OCI-LY7 (cell line): ENCODE results near the gene COL18A1. TPM values are rescaled to one million over a fixed set of nuclear protein-coding genes. Genes with fewer than 3 reads are reported as not detected.

ENCODE experiments used
- BruUV-seq: library from RNA; stranded (reverse); fragments of 400-500 nt; replicated peaks from 2 replicates; lab custom pipeline; 2021; lab: Mats Ljungman, UMichigan
- CTCF ChIA-PET: fragments of 300-600 bp; sonication (Branson Sonifier 250); formaldehyde crosslinking; loops from one replicate; lab custom pipeline; 2022; ENCODE audit warnings: antibody characterized with exemption; ENCODE audit not compliant: unreplicated experiment; lab: Charles Lee
- POLR2A ChIA-PET: fragments of 300-600 bp; sonication (Branson Sonifier 250); formaldehyde crosslinking; loops from one replicate; lab custom pipeline; 2022; ENCODE audit warnings: antibody characterized with exemption; lab: Charles Lee
- DNase-seq: peaks from one replicate; pipeline ENCODE4 v3.0.0-alpha.2; 2015; ENCODE audit warnings: low spot score
- H2AFZ ChIP-seq: fragments of 200-600 bp; sonication (generic), shearing (Covaris generic); 2 replicates; pipeline ENCODE4 v1.6.1; 2014; ENCODE audit warnings: mild to moderate bottlenecking, antibody characterized with exemption, low read length, moderate library complexity
- H3K27ac ChIP-seq: fragments of 200-600 bp; sonication (generic); 2 replicates; pipeline ENCODE4 v1.5.1; 2014; ENCODE audit warnings: mixed run types, low read depth, mild to moderate bottlenecking, moderate library complexity, low read length, inconsistent platforms; ENCODE audit not compliant: poor library complexity, severe bottlenecking
- H3K36me3 ChIP-seq: fragments of 200-600 bp; sonication (generic); 2 replicates; pipeline ENCODE4 v1.6.1; 2014; ENCODE audit warnings: mild to moderate bottlenecking, antibody characterized with exemption, low read length, moderate library complexity, mixed read lengths; ENCODE audit not compliant: insufficient read depth
- H3K4me1 ChIP-seq: fragments of 200-600 bp; sonication (generic); 2 replicates; pipeline ENCODE4 v1.5.1; 2014; ENCODE audit warnings: mild to moderate bottlenecking, low read length; ENCODE audit not compliant: insufficient read depth, poor library complexity, severe bottlenecking
- H3K4me2 ChIP-seq: fragments of 200-600 bp; sonication (generic); 2 replicates; pipeline ENCODE4 v1.6.1; 2014; ENCODE audit warnings: mild to moderate bottlenecking, low read length
- H3K4me3 ChIP-seq: fragments of 200-600 bp; sonication (generic); 2 replicates; pipeline ENCODE4 v1.5.1; 2014; ENCODE audit warnings: mild to moderate bottlenecking, low read depth, low read length; ENCODE audit not compliant: poor library complexity, severe bottlenecking
- H3K79me2 ChIP-seq: fragments of 200-600 bp; sonication (generic); 2 replicates; pipeline ENCODE4 v1.6.1; 2016; ENCODE audit warnings: low read depth, mild to moderate bottlenecking, low read length, moderate library complexity, mixed read lengths; ENCODE audit not compliant: insufficient read depth
- H3K9me2 ChIP-seq: fragments of 200-600 bp; sonication (generic); 2 replicates; pipeline ENCODE4 v1.6.1; 2016; ENCODE audit warnings: mild to moderate bottlenecking, low read length, mixed read lengths; ENCODE audit not compliant: insufficient read depth
- H3K9me3 ChIP-seq: fragments of 200-600 bp; sonication (generic); 2 replicates; pipeline ENCODE4 v1.6.1; 2014; ENCODE audit warnings: mild to moderate bottlenecking, mixed run types, low read length, mixed read lengths
- H4K20me1 ChIP-seq: fragments of 200-600 bp; sonication (generic); 2 replicates; pipeline ENCODE4 v1.6.1; 2014; ENCODE audit warnings: mild to moderate bottlenecking, antibody characterized with exemption, low read length, moderate library complexity, mixed read lengths; ENCODE audit not compliant: insufficient read depth
- EZH2phosphoT487 ChIP-seq: fragments of 200-600 bp; sonication (generic); IDR thresholded peaks from 2 replicates; pipeline ENCODE4 v1.6.1; 2018; ENCODE audit warnings: low read depth, borderline replicate concordance, mild to moderate bottlenecking, mixed run types, antibody characterized with exemption, low read length, moderate library complexity, mixed read lengths
- intact Hi-C: fragments of 100-400 bp; cut with micrococcal nuclease; formaldehyde crosslinking; loops from one replicate; pipeline ENCODE4 v1.10.0; 2022; ENCODE audit not compliant: unreplicated experiment
- total RNA-seq, 2 experiments: library from RNA; depleted of rRNA in 1 of 2; stranded (reverse); fragments of >200 nt in 1 of 2; shearing (Covaris generic) in 1 of 2; gene quantifications; 2 replicates each; pipeline ENCODE4 v1.2.3, GENCODE V29; 2014 to 2022
- TF ChIP-seq, protein P1 (sequence below): fragments of 200-600 bp; sonication (generic); conservative IDR thresholded peaks from 2 replicates; pipeline ENCODE4 v1.5.1; 2014; ENCODE audit warnings: mild to moderate bottlenecking, antibody characterized with exemption, low read length, moderate library complexity, mixed read lengths

Gene COL18A1
- total RNA-seq, 2 experiments from 2014 or later: 0.23 to 7.4 TPM

DNA sequence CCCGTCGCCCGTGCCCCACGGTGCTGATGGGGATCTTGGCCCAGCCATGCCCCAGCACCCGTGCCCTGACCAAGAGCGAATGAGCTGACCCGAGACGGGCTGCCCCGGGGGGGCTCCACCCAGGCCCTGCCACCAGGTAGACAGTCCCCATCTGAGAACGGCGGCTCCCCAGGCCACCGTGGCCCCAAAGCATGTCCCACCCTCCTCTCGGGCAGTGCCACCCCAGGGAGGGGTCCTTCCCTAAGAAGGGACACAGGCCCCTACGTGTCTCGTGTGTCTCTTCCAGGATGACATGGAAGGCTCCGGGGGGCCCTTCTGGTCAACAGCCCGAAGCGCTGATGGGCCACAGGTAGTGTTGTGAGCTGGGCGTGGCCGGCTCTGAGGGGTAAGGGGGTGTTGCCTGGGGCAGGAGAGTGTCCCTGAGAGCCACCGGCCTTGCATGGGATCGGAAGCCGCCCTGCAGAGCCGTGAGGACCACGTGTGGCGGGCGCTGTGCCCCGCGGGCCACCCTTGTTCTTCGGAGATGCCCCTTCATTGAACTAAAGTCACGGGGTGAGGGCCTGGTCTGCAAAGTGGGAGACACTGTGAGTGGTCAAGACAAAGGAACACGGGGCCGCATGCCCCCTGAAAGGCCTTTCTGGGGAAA is 82.3 kb downstream of the COL18A1 start:
- Histone ChIP-seq H3K4me3 (no peak overlapping the region), H3K9me3 (no peaks in the 10 kb centered on the region), H3K4me1 (no peaks in the 10 kb centered on the region), H3K4me2 (no peak overlapping the region), H3K36me3 (no peaks in the 10 kb centered on the region), H3K27ac (no peak overlapping the region), H3K9me2 (no peaks in the 10 kb centered on the region), H4K20me1 (no peaks in the 10 kb centered on the region), H2AFZ (no peak overlapping the region), H3K79me2 (no peaks in the 10 kb centered on the region)
- intact Hi-C loops: no loop called here
- BruUV-seq: no TSS peak
- CTCF ChIA-PET: no interaction called here
- TF ChIP-seq, protein P1, sequence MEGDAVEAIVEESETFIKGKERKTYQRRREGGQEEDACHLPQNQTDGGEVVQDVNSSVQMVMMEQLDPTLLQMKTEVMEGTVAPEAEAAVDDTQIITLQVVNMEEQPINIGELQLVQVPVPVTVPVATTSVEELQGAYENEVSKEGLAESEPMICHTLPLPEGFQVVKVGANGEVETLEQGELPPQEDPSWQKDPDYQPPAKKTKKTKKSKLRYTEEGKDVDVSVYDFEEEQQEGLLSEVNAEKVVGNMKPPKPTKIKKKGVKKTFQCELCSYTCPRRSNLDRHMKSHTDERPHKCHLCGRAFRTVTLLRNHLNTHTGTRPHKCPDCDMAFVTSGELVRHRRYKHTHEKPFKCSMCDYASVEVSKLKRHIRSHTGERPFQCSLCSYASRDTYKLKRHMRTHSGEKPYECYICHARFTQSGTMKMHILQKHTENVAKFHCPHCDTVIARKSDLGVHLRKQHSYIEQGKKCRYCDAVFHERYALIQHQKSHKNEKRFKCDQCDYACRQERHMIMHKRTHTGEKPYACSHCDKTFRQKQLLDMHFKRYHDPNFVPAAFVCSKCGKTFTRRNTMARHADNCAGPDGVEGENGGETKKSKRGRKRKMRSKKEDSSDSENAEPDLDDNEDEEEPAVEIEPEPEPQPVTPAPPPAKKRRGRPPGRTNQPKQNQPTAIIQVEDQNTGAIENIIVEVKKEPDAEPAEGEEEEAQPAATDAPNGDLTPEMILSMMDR: no peak
- no peak for DNase-seq
- POLR2A ChIA-PET: no interaction called here

DNA sequence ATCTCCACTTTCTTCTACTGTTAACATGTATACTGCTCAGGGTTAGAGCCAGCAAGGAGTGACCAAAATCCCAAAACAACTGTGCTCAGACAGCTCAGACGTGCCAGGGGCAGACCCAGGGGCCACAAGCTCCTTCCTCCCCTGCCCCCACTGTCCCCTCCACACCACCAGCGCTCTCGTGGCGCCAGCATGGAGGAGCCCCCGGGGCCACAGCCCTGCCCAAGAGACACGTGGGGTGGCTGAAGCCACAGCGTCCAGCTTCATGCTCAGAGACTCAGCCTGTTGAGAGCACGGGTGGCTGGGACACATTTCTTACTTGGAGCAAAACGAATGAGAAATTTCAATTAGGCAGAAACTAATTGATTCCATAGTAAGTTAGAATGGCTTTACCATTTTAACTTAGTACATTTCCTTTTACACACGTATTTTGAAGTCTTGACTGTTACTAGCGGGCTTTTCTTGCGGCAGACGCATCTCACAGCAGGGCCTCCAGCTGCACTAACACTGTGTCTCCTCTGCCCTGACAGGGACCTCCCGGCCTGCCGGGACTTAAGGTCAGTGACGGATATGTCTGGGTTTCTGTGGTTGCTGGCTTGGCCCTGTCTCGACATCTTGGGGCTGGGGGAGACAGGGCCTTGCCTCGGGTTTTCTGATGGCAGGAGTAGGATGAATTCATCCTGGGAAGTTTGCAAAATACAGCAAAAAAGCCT is 83.1 kb downstream of the COL18A1 start:
- Histone ChIP-seq H4K20me1 (no peaks in the 10 kb centered on the region), H3K9me3 (no peaks in the 10 kb centered on the region), H3K36me3 (no peaks in the 10 kb centered on the region), H3K4me2 (no peak overlapping the region), H2AFZ (no peak overlapping the region), H3K4me3 (no peak overlapping the region), H3K4me1 (no peaks in the 10 kb centered on the region), H3K79me2 (no peaks in the 10 kb centered on the region), H3K9me2 (no peaks in the 10 kb centered on the region), H3K27ac (no peak overlapping the region)
- no TSS peak for BruUV-seq
- intact Hi-C loops: no loop called here
- no peak for DNase-seq
- ChIA-PET POLR2A (no interaction called here), CTCF (no interaction called here)
- TF ChIP-seq, protein P1: no peak
- no peak for TF ChIP-seq EZH2phosphoT487
